Stimulated activated CD8-positive, alpha-beta memory T cell treated with anti-CD3 and anti-CD28 coated beads, Interleukin-7, amount 100 ng/mL, for 48 hours (primary cell): ENCODE results near the gene MTA1.

ENCODE experiments used
- DNase-seq, 2 donors: peaks; one replicate each; pipeline ENCODE4 v3.0.0-alpha.2; 2020; ENCODE audit warnings: low read depth in 1 of 2; ENCODE audit errors: extremely low read depth in 1 of 2

MTA1 gene

GRCh38 chr14:105458571-105458970 is 38.9 kb downstream of the MTA1 start:
- no peak for DNase-seq

- DNase-seq = no peak
Measured at GRCh38 chr14:105460116-105460515, 40.5 kb downstream of the MTA1 start.

GRCh38 chr14:105460616-105461015 is 41.0 kb downstream of the MTA1 start:
- DNase-seq = no peak

DNA sequence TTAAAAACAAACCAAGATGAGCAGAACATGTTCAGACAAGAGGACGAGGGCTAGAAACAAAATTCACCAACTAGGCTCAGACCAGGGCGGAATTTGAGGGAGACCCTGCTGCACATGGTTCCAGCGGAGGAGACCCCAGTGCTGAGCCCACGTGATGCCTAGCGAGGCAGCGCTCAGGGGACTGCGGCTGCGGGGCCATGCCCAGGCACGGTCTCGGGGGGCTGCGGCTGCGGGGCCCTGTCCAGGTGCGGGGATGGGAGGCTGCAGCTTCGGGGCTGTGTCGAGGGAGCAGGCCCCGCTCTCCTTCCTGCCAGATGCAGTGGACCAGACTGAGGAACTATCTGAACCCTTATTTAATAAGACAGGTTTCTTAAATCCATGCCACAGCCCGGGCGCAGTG is 42.3 kb downstream of the MTA1 start:
- no peak for DNase-seq

- DNase-seq = no peak
Measured at GRCh38 chr14:105464501-105464900, 44.9 kb downstream of the MTA1 start.

- DNase-seq = no peak
Measured at GRCh38 chr14:105465209-105466031, 45.8 kb downstream of the MTA1 start.

- DNase-seq = no peak
Measured at GRCh38 chr14:105466531-105467248, 47.1 kb downstream of the MTA1 start.

DNA sequence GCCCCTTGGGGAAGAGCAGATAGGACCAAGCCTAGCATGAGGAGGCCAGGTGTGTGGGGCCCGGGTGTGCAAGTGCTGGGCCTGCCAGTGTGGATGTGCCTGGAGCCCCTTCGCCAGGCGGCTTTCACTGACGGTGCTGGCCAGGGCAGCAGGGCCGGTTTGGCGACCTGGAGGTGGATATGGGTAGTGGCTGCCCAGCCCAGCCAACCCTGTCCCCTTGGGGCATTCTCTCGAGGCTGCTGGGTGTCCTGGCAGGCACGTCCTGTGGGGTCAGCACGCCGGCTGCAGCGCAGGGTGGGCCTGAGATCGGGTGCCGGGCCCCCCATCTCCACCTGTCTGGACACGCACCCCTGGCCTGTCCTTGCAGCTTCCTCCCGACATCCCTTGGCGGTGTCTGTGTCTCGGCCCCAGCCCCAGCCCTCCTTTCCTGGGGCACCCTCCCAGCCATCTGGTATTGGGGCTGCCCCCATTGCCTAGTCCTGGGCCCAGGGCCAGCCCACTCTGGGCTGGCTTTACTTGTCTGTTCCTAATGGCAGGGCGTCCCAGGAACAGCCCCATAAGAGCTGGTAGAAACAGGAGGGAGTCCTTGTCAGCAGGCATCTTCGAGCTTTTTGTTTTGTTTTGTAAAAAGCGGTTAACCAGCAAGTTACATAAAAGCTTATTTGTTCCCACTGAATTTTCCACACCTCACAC is 47.8 kb downstream of the MTA1 start:
- no peak for DNase-seq

DNA sequence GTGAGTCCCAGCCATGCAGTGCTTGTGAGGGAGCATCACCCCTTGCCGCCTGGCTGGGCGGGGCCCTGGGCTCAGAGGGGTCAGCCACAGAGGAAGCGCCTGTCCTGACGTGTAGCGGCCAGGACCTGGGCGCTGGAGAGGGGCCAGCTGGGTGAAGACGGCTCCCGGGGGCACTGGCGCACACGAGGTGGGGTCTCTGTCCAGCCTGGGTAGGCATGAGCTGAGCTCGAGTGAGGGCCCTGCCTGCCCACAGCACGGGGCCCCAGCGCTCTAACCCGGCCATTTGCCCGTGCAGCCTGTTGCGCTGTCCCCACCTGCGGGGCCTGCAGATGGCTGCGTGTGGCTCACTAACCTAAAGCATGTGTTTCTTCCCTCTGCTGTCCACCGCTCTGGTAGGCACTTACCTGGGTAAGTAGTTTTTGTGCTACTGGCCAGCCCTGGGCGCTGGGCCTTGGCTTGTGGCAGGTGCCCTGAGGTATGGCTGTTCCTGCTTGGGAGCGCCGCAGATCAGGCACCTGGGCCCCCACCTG is 48.4 kb downstream of the MTA1 start:
- DNase-seq = no peak

DNA sequence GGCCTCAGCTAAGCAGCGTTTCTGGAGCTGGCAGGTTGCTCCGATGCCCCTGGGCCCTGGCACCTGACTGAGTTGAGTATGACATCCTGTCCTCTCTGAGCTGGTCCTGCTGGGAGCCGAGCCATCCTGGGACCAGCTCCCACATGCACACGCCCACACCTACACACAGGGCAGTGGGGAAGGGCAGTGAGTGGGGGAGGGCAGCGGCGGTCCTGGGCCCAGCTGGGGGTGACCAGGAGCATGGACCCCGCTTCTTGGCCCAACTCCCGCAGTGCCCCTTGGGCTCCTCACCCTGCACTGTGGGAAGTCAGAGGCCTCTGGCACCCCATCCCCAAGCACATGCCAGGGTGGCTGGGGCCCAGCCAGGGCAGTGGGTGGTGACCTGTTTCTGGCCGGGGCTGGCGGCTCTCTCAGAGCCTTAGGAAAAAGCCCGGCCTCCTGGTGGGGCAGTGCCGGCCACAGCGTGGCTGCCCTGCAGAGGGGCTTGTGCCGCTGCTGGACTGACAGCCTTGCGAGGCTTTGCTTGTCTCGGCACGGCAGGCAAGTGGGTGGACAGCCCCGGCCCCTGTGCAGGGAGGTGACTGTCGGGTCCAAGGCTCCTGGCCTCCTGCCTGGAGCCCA is 49.1 kb downstream of the MTA1 start:
- no peak for DNase-seq

DNA sequence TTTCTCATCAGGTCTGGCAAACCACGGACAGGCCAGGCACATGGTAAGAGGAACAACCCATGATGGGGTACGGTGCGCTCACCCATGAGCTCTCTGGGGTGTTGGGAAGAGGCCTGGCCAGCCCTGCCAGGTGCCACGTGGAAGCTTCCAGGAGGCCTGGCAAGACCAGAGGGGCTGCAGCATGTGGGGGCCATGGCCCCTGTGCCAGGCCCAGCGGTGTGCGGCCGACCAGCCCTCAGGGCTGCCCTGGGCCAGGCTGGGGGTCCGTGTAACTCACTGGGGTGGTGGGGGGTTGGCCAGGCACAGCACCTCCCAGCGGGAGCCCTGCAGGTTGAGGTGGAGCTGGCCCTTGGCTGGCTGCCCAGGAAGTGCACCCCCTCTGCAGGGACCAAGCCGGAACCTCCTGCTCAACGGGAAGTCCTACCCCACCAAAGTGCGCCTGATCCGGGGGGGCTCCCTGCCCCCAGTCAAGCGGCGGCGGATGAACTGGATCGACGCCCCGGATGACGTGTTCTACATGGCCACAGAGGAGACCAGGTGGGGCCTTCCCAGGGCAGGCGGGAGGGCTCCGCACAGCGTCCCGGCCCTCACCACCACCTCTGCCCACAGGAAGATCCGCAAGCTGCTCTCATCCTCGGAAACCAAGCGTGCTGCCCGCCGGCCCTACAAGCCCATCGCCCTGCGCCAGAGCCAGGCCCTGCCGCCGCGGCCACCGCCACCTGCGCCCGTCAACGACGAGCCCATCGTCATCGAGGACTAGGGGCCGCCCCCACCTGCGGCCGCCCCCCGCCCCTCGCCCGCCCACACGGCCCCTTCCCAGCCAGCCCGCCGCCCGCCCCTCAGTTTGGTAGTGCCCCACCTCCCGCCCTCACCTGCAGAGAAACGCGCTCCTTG is 50.1 kb downstream of the MTA1 start:
- no peak for DNase-seq

DNA sequence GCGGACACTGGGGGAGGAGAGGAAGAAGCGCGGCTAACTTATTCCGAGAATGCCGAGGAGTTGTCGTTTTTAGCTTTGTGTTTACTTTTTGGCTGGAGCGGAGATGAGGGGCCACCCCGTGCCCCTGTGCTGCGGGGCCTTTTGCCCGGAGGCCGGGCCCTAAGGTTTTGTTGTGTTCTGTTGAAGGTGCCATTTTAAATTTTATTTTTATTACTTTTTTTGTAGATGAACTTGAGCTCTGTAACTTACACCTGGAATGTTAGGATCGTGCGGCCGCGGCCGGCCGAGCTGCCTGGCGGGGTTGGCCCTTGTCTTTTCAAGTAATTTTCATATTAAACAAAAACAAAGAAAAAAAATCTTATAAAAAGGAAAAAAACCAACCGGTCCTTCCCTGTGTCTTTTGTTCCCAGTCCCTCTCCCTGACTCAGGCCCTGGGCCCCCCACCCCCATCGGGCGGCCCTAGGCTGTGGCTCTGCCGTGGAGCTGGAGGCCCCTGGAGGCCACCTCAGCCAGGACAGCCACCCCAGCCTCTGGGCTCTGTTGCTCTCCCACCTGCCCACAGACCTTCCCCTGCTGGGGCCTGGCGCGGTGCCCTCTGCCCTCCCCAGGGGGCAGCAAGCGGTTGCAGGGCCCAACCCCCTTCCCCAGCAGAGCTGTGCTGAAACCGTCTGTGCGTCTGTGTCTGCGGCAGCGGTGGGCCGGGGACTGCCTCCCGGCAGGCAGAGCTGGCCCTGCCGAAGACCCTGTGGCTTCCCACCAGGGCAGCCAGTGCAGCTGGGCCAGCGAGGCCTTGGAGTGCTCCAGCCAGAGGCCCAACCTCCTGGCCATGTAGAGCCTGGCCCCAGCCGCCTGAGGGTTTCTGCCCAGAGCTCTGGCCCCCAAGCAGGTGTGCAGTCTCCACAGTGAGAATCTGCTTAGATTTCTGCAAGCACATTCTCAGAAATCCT is 51.0 kb downstream of the MTA1 start:
- no peak for DNase-seq

- no peak for DNase-seq
Measured at GRCh38 chr14:105471297-105471821, 51.7 kb downstream of the MTA1 start.

DNA sequence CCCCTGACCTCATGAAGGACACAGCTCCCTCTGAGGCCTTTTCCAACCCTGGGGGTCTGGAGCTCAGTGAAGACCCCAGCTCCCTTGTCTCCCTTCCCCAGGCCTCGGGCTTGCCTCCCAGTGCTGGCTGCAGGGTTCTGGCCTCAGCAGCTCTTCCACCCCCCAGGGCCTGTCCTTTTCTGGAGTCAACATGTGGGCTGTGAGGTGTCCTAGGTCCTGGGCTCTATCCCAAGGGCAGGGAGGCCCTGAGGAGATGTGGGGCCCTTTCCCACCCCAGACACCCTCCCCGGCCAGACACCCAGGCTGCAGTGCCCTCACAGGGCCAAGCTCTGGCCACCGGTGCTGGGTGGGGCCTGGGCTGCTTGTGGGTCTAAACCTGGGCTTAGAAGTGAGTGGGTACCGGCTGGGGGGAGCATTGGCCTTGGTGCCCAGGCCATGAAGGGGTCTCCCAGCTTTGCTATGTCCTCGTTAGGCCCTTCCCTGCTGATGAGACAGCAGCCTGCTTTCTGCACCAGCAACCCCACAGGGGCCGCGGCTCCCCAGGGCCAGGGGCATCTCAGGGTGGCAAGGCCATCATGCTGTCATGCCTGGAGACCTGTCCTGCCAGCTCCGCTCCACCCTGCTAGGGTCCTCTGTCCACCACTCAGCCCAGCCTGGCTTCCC is 52.3 kb downstream of the MTA1 start:
- no peak for DNase-seq

GRCh38 chr14:105472486-105472991 is 52.9 kb downstream of the MTA1 start:
- DNase-seq = no peak

- no peak for DNase-seq
Measured at GRCh38 chr14:105473033-105473676, 53.5 kb downstream of the MTA1 start.

GRCh38 chr14:105473677-105474482 is 54.3 kb downstream of the MTA1 start:
- no peak for DNase-seq
